Stimulated activated CD4-positive, alpha-beta T cell treated with anti-CD3 and anti-CD28 coated beads, TNF-alpha, amount 100 ng/mL, for 24 hours (primary cell): ENCODE results near the gene SPAG8.

Source experiments
- DNase-seq, 3 experiments: peaks; one replicate each; pipeline ENCODE4 v3.0.0-alpha.2; 2020; ENCODE audit warnings: low read depth in 3 of 3

Gene SPAG8

DNA sequence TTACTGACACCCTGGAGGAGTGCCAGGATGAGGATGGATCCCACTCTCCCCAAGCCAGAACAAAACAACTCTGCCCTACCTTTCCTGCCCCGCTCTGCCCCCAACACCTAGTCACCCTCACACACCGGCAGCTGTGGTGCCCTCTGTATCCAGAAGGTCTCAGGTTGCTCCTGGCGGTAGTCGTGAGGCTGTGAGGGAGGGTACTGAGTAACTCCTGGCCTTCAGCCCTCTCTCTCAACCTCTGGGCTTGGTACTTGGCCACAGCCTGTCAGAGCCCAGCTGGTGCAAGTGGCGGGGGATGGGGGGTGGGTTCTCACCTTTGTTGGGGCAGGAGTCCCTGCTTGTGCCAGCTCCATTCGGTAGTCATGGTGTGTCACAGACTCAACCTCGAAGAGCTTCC lies 1.9 kb downstream of the SPAG8 start:
- DNase-seq: no peak

- DNase-seq: no peak
Observed at GRCh38 chr9:35808433-35808832, 3.6 kb downstream of the SPAG8 start.

- no peak for DNase-seq
Observed at GRCh38 chr9:35806101-35806500, 6.0 kb downstream of the SPAG8 start.

DNA sequence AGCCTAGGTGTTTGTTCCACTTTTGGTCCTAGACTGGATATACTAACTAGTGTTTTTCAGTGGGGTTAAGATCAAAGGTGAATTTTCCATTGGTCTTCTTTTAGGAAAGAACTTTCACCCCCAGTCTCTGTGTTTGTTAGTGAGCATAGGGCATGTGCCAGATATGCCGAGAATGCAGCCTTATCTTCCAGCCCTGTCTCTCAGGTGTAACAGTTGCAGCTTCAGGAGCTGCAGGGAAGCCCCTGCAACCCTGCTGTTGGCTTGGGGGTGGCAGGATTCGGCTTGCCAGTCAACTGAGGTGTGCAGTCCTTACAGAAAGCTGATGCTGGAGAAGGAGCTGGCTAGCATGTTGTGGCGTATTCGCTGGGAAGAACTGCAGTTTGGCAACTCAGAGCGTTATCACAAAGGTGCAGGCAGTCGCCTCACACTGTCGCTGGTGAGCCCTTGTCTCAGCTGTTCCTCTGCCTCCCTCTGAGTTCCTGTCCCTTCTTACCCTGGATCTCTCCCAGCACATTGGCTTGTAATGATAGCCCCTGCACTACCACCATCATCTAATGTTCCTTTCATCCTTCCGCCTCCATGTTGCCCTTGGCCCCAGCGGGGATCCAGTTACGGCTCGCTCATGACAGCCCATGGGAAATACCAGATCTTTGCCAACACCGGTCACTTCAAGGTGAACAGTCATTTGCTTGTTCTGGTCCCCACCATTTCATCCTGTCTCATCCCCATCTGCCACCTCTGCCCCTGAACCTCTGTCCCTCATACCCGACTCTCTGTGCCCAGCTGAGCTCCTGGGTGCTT lies 10.5 kb downstream of the SPAG8 start:
- no peak for DNase-seq

DNA sequence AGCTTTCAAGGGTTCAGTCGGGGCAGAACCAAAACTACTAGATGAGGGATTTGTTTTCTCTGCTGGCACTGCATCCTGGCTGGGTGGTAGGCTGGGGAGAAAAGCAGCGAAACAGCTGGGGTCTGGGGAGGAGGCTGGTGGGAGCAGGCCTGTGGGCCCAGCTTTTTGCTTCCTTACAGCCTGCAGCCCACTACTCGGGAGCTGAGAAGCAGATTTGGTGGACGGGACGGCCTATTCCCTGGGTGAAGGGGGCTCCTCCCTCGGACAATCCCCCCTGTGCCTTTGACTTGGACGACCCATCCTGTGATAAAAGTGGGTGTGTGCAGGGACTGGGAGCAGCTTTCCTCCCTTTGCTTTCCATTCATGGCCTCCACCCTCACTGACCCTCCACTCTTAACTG lies 11.5 kb downstream of the SPAG8 start:
- no peak for DNase-seq

GRCh38 chr9:35798658-35799374 lies 13.2 kb downstream of the SPAG8 start:
- peak; percentile 22 to 44 (median 41) for DNase-seq

DNA sequence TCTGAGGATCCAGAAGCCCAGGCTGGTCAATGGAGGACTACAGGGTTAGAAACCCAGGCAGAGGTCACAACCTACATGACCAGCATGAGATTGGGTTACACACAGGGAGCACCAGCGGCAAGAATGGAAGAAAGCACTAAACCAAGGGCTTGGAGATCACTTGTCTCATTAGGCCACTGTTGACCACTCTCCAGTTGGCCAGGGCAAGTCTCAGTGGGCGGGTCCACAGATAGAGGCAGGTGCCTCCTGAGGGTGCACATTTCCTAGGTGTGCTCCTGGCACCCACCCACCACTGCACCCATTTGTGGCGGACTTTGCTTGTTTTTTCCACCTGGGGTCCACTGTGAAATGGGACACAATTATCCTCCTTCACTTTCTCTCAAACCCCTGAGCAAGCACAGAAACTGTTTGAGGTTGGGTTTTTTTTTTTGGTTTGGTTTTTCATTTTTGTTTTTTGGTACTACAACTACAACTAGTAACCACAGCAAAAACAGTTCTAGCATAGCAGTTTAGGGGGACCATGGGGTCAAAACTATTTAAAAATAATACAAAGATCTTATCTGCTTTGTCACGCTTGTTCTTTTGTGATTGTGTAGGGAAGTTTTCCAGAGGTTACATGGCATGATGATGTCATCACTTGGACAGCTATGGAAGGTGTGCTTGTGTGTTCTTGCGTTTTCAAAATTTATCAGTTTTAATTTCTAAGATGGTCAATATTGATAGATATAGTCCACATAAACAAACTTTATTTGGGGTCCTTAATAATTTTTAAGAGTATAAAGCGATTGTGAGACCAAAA lies 14.6 kb downstream of the SPAG8 start:
- DNase-seq: no peak

- no peak for DNase-seq
Observed at GRCh38 chr9:35795695-35796094, 16.4 kb downstream of the SPAG8 start.

DNA sequence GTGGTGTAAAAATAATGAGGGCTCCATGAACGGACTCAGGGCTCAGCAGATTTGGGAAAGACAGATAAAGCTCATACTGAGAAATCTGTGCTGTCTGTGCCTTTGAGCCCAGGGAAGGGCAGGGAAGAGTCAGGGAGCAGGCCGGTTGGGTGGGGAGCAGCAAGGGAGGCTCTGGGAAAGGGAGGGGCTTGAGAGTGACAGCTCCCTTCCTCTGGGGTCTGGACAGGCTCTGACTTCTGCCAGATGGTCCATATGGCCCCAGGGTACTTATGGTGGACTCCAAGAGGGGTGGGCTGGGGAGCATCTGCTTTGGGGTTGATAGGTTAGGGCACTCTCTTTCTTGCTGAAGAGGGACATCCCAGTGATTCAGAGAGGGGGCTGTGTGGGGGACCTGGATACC lies 18.6 kb downstream of the SPAG8 start:
- no peak for DNase-seq

DNA sequence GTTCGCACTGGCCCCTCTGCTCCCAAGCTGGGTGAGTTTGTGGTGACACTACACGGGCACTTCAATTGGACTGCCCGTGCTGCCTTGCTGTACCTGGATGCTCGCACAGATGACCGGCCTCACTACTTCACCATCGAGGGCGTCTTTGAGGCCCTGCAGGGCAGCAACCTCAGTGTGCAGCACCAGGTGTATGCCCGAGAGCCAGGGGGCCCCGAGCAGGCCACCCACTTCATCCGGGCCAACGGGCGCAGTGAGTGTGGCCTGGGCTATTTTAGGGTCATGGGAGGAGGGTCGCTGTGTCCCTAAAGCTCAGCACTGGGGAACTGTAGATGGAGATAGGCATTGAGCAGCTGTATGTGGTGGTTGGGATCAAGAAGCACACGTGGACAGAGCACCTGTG lies 19.2 kb downstream of the SPAG8 start:
- no peak for DNase-seq

GRCh38 chr9:35792024-35792813 lies 19.8 kb downstream of the SPAG8 start:
- no peak for DNase-seq

DNA sequence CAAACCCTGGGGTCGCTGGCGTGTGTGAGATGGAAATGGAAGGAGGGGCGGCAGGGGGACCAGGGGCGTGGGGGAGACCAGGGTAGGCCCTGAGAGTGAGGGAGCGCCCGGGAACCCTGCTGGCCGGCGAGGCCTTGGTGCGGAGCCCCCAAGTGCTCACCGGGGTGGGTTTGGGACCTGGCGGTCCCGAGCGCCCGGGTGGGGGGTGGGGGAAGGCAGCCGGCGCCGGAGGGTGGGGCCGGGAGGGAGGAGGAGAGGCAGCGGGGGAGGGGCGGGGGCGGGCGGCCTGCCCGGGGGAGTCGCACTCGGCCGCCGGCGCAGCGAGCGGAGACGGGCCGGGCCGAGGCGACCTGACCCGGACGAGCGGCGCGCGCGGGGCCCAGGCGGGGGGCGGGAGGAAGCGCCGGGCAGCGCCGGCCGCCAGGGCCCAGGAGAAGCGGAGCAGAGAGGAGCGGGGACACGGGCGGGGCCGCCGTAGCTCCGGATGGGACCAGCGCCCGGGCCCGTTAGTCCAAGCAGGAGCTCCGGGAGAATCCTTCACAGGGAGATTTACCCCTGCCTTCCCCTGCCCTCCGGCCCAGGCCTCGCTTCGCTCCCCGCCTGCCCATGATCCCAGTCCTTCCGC lies 20.7 kb downstream of the SPAG8 start, which contains the start of gene NPR2:
Gene NPR2, plus strand, starts transcription at position 295 of the 625 bp plus-strand sequence. CDS start 818 bp downstream, outside the sequence.
- no peak for DNase-seq

DNA sequence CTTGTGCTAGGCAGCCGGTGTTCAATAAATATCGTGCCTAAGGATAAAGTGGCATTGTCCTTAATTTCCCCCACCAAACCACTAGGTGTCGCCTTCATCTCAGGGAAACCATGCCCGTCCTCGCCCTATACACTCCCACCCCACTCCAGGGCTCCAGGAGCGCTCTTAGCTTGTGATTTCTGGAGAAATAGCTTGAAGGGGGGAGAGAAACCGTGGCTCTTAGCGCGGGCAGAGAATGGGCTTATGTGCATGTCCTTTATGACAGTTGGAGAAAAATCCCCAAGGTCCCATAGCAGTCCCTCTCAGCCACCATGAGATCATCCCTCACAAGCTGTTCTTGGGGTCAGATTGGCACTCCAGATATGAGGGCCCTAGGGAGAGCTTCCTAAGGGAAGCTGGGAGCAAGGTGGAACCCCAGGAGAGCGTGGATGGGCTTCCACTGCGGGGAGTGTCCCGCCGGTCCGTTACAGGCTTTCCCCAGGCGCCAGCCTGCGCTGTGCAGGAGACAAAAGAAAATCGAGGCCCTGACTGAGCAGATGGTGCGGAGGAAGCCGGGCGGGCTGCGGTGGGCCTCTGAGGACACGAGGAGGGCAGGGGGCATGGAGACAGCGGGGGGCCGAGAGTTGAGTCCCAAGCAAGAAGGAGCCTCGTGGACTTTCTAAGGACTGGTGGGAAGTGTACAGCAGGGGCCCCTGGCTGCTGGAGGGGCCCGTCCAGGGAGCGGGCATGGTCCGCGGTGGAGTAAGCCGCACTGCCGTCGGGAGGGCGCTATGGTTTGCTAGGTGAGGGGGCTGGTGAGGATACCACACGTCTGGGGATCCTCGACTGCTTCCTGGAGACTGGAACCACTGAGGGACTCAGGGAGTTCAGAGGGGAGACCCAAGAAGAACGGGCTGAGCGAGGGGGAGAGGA lies 21.4 kb downstream of the SPAG8 start:
- peak; percentile 18 to 34 (median 34) for DNase-seq

GRCh38 chr9:35790025-35790384 lies 22.1 kb downstream of the SPAG8 start:
- no peak for DNase-seq

DNA sequence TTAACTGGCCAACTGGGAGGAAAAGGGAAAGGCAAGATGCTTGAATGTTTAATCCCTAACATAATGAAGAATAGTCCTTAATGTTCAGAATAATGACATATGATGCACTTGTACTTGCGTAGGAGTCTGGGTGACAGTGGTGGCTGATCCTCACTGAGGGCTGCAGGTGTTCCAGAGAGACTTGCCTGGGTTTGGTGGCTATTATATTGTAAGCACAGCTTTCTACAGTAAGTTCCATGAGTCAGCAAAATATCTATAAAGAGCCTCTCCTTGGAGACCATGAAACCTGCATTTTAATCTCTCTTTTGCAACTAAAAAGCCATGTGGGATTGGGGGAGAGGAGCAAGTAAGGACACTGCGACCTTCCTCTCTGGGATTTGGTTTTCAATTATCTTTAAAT lies 22.5 kb downstream of the SPAG8 start:
- no peak for DNase-seq

DNA sequence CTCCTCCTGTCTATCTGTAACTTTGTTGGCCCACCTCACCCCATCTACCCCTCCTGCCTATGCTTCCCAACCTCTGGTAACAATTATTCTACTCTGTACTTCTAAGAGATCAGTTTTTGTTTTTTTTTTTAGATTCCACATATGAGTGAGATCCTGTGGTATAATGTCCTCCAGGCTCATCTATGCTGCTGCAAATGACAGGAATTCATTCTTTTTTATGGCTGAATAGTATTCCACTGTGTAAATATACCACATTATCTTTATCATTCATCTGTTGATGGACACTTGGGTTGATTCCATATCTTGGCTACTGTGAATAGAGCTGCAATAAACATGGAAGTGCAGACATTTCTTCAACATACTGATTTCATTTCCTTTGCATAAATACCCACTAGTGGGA lies 28.6 kb downstream of the SPAG8 start:
- DNase-seq: no peak

DNA sequence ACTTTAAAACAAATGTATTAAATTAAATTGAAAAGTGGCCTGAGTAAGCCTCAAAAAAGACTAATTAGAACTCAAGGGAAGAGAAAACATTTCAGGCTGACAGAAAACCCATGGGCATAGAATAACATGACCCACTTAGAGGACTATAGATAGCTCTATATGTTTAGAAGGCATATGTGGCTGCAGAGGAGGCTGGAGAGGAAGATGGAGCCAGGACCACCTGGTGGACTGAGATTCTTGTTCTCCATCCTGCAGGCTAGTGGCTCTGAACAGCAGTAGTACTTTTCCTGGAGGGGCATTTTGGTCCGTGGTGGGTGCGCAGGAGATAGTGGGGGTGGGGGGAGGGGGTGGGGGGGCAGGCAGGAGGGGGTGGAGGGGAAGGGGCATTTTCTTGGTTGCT lies 31.0 kb downstream of the SPAG8 start:
- DNase-seq: no peak

GRCh38 chr9:35778496-35778895 lies 33.6 kb downstream of the SPAG8 start:
- DNase-seq: no peak

- DNase-seq: no peak
Observed at GRCh38 chr9:35776018-35776417, 36.0 kb downstream of the SPAG8 start.
